Tibial nerve (tissue), 3 donors: ENCODE results near the gene ZNF124.

ENCODE experiments used
- POLR2A ChIP-seq, 2 donors: fragments of 450-650 bp; IDR thresholded peaks; one replicate each; pipeline ENCODE4 v1.6.1; 2017; ENCODE audit warnings: antibody characterized with exemption in 2 of 2, mild to moderate bottlenecking in 2 of 2, moderate library complexity in 2 of 2
- TF ChIP-seq, protein P1 (sequence below), 5 experiments: fragments of 200-600 bp in 3 of 5; fragments of 450-650 bp in 2 of 5; sonication (generic) in 3 of 5; IDR thresholded peaks; one replicate each; pipeline ENCODE4 v1.5.1; 2016 to 2019; ENCODE audit warnings: antibody characterized with exemption in 5 of 5, mild to moderate bottlenecking in 3 of 5, moderate library complexity in 2 of 5

DNA sequence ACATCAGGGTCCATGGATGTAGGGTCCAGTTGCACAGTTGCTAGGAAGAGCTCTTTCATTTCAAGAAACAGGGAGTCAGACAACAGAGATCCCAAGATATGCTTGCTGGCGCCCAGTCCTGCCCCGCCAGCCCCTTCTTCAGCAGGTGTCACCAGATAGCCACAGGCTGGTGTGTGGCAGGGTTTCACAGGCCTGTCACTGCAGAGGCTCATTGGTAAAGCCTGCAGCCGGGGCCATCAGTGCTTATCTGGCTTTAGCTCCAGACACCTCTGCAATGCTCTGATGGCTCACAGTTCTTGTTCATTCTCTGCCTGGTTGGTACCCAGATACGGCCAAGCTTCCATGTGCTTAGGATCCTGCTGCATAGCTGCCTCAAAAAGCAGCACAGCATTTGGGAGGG is 12.4 kb upstream of the ZNF124 start:
- TF ChIP-seq, protein P1, sequence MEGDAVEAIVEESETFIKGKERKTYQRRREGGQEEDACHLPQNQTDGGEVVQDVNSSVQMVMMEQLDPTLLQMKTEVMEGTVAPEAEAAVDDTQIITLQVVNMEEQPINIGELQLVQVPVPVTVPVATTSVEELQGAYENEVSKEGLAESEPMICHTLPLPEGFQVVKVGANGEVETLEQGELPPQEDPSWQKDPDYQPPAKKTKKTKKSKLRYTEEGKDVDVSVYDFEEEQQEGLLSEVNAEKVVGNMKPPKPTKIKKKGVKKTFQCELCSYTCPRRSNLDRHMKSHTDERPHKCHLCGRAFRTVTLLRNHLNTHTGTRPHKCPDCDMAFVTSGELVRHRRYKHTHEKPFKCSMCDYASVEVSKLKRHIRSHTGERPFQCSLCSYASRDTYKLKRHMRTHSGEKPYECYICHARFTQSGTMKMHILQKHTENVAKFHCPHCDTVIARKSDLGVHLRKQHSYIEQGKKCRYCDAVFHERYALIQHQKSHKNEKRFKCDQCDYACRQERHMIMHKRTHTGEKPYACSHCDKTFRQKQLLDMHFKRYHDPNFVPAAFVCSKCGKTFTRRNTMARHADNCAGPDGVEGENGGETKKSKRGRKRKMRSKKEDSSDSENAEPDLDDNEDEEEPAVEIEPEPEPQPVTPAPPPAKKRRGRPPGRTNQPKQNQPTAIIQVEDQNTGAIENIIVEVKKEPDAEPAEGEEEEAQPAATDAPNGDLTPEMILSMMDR (IDR thresholded peaks at IDR 0.05) = no peak
- no peak for TF ChIP-seq POLR2A (IDR thresholded peaks at IDR 0.05)
